ENCODE data around the gene WFIKKN2.

DNA sequence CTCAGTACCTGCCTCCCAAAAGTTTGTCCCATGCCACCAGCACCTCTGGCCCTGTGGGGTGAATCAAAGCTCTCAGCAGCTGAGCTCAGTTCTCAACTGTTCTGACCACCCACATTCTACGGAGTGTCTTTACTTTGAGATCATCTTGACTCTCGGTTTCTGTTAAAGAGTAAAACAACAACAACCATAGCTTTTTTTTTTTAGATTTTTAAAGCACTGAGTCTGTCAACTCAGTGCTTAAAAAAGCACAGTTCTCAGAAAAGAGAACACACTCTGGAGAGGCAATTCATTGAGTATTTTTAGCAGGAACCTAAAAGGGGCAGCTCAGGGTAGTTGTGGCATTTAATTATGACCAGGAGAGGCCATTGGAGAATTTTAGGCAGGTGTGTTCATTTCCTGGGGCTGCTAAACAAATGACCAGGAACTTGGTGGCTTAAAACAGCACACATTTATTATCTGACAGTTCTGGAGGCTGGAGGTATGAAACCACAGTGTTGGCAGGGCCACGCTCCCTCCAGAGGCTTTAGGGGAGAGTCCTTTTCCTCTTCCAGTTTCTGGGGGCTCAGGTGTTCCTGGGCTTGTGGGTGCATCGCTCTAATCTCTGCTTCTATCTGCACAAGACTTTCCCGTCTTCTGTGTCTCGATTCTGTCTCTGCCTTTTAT lies 6.7 kb upstream of the WFIKKN2 start:
- TF ChIP-seq, protein P1, sequence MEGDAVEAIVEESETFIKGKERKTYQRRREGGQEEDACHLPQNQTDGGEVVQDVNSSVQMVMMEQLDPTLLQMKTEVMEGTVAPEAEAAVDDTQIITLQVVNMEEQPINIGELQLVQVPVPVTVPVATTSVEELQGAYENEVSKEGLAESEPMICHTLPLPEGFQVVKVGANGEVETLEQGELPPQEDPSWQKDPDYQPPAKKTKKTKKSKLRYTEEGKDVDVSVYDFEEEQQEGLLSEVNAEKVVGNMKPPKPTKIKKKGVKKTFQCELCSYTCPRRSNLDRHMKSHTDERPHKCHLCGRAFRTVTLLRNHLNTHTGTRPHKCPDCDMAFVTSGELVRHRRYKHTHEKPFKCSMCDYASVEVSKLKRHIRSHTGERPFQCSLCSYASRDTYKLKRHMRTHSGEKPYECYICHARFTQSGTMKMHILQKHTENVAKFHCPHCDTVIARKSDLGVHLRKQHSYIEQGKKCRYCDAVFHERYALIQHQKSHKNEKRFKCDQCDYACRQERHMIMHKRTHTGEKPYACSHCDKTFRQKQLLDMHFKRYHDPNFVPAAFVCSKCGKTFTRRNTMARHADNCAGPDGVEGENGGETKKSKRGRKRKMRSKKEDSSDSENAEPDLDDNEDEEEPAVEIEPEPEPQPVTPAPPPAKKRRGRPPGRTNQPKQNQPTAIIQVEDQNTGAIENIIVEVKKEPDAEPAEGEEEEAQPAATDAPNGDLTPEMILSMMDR (IDR thresholded peaks at IDR 0.05; ENCODE audit: low read length) = no peak
- no peak for TF ChIP-seq EZH2 (IDR thresholded peaks at IDR 0.05; ENCODE audit: borderline replicate concordance, low read length)

All from OCI-LY1 (cell line).